Activated CD4-positive, alpha-beta T cell treated with anti-CD3 and anti-CD28 coated beads, Interleukin-2, amount 50 U/mL, for 1 hour (primary cell): Measurements from ENCODE around the gene RASAL3.

Source experiments
- DNase-seq: peaks from one replicate; pipeline ENCODE4 v3.0.0-alpha.2; 2020

RASAL3 gene

DNA sequence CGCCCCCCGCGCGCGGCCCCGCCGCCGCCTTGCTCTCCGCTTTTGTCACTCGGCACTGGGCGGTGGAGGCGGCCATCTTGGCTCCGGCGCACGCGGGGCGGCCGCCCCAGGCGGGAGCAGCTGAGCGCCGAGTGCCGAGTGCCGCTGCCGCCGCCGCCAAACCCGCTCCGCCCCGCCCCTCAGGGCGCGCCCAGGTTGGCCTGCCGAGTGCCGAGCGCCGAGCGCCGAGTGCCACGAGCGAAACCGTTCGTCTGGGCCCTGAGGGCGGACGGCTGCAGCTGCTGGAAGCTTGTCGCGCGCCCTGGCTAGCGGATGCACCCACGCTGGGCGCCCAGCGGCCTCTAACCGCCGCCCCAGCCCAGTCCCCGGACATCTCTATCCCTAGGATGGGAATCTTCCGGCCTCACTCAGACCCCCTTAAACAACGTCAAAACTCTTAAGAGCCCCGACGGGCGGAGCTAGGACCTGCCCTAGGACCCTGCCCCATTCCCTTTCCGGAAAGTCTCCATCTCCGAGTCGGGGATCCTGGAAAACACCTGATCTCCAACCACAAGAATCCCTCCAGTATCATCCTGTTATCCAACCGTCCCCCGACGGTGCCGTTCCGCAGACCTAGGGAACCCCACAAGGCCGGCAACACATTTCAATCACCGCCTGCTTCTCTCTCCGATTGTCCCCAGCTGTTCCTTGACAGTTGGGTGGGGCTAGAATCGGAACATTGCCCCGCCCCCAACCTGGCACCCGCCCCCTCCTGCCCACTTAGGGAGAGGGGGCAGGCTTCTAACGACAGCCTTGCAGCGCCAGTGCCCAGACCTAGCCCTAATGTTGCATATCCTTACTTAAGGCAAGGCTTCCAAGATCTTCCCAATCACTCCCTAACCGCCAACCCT is 31.5 kb downstream of the RASAL3 start:
- peak; percentile 92 for DNase-seq

DNA sequence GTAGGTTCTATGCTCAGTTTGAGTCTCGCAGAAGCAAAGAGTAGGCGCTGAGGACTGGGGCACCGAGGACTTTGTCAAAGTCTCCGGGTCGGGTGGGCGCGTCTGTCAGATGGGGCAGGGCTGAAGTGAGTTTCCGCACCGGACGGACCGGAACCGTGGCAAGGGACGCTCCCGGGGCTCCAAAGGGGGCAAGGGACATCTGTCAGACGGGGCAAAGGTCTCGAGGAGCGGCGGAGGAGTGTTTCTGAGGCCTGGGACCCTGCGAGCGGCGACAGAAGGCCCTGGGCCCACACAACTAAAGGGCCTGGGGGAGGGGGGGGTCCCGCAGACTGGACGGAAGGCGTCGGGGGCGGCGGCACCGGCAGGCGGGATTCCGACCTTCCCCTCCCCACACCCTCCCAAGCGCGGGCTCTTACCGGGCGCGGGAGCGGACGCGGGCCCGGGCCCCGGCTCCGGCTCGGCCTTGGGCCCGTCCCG is 32.3 kb downstream of the RASAL3 start:
- DNase-seq: no peak

GRCh38 chr19:15431396-15432017 is 32.8 kb downstream of the RASAL3 start:
- DNase-seq: no peak

DNA sequence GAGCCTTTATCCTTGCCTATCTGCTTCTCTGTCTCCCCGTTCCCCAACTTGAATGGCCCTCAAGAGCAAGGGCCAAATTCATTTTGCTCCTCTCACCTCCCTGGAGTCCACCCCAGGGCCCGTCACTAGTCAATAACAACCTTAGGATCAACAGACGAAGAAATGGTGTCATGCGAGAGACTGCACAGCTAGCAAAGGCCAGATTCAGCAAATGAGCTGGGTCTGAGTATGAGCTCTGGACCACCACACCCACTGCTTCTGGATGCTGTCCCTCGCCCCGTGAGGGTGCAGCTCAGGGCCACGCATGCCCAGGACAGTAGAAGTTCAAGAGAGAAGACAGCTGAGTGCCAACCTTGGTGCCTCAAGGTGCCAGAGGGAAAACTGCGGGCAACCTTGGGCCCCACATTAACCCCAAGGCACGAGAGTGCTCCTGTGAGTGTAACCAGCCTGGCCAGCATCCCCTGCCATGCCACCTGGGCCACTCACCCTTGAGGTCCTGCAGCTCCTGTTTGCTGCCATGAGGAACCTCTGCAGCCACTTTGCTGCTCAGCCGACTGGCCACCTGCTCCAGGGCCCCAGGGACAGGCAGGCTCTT is 33.7 kb downstream of the RASAL3 start:
- DNase-seq: no peak

DNA sequence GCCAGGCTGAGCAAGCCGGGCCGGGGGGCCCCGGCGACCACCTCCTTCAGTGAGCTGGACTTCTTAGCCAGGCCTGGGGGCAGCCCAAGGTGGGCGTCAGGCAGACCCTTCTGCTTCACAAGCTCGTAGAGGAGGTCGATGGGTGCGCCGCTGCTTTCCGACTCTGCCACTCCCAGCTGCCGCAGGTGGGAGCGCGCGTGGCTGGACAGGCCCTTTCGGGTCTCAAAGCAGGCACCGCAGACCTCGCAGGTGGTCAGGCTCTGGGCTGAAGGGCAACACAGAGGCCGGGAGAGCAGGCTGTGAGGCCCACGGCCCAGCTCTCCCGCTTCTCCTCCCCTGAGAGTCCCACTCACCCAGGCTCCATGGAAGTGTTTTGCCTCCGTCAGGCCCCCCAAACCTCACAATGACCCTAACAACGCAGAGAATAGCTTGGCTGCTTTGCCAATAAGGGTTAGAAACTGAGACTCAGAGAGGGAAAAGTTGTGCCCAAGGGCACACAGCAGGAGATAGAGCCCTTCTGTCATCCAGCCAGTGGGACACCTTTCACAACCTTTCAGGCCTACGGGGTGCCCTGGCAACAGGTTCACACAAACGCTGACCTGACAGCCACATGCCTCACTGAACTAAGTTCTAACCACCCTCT is 34.4 kb downstream of the RASAL3 start:
- DNase-seq: no peak

DNA sequence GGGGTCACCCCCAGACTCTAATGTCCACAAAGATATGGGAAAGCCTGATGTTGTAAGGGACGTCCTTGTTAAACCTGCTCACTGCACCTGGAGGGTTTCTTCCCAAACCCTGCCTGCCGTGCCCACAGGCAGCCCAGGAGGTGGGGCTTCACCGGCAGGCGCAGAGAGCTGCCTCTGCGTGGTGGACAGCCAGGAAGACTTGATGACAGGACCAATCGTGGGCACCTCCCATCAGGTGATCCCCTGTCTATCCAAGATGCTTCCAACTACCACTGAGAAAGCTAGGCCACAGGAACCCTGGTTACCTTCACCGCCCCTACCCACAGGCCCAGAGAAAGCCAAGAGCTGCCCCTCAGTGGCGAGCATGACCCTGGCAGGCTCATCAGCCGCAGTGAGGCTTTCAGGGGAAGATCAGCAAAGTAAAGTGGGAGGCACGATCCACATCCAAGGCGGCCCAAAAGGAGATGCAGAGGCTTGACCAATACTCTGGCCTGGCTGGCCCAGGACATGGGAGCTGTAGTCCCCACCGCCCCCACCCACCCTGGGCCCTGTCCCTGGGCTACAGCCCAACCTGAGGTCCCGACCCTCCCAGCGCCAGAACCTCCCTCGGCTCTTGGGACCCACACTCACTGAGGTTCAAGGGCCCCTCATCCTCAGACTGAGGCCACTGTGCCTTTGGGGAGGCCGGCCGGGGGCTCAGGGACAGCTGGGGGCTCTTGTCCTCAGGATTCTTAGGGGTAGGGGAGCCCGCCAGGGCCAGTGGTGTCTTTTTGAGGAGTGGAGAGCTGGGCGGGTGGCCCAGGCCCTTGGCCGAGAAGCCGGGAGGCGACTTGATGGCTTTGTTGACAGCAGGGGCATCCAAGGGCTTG is 35.2 kb downstream of the RASAL3 start:
- no peak for DNase-seq

GRCh38 chr19:15427991-15428471 is 36.3 kb downstream of the RASAL3 start:
- DNase-seq: no peak

DNA sequence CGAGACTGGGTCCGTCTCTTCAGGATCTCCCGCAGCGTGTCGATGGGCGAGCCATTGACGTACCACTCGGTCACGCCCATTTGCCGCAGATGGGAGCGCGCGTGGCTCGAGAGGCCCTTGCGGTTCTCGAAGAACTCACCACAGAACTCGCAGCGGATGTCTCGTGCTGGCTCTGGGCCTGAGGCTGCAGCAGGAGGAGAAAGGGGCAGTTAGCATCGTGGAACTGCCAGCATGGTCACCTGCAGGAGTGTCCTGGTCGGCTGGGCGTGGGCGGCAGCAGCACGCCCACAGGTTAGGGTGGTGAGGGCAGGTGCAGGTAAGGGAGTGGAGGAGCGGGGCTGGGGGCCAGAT is 37.0 kb downstream of the RASAL3 start:
- DNase-seq: no peak

DNA sequence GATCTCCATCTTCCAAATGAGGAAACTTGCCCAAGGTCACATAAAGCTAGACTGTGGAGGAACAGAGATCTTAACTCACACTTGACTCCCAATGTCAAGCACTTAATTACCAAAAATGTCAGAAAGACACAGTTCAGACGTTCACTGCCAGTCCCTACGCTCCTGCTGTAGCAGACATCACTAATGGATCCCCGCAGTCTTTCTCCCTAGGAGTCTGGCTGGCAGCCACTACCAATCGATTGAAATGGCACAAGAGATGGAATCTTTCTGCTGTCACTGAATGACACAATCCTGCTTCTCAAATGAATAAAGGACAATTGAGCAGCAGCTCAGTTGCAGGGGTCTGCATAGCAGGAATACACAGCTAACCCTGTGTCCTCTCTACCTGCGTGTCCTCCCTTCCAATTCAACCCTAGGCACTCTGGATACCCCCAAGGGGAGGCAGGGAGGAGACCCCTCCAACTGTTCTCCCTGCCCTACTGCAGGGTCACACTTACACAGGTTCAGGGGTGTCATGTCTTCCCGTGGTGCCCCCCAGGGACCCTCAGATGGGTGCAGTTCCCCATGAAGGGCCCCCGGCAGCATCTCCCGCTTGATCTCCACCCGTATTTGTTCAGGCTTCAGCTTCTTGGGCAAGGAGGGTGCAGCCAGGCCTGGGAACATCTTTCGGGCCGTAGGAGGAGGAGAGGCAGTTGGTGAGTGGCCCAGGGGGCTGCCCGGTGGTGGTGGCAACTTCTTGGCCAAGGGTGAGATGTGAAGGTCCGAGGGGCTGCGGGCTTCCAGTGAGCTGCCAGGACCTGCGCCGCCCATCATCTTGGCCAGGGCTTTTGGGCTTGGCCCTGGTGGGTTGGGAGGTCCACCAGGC is 37.6 kb downstream of the RASAL3 start:
- DNase-seq: no peak

DNA sequence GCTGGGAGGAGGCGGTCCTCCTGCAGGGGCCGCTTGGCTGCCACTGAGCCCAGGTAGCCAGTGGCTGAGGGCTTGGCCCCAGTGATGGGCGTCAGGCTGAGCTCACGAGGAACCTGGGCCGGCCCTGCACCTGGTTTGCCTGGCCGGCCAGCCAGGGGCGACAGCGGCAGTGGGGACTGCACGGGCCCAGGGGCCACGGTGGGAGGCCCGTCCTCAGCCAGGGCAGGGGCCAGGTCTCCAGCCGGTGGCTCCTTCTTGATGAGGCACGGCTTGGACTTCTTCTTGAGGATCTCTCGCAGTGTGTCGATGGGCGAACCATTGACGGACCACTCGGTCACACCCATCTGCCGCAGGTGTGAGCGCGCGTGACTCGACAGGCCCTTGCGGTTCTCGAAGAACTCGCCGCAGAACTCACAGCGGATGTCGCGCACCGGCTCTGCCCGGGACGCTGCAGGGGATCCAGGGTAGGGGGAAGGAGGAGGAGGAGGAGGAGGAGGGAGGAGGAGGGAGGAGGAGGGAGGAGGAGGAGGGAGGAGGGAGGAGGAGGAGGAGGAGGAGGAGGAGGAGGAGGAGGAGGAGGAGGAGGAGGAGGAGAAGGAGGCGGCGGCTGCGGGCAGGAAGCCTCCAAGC is 38.9 kb downstream of the RASAL3 start:
- no peak for DNase-seq

DNA sequence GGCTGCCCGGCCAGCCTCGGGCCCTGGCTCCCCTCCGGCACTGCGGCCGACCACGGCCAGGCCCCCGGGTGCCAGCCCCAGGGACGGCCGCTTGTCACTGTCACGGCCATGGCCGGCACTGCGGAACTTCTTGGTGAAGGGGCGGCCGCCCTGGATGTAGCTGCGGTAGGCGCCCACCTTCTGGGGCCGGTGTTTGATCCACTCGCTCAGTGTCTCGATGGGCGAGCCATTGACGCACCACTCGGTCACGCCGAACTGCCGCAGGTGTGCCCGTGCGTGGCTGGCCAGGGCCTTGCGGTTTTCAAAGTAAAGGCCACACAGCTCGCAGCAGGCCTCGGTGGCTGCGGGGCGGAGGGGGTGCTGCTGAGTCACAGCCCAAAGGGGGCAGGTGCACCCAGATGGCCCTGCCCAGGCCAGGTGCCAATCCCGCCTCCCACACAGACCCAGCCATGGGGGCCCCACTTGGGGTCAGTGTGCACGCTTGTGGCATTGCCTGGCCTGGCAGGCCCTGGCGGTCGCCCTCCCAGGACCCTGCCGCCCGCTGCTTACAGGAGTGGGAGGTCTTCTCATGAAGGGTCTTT is 39.6 kb downstream of the RASAL3 start:
- DNase-seq: no peak

DNA sequence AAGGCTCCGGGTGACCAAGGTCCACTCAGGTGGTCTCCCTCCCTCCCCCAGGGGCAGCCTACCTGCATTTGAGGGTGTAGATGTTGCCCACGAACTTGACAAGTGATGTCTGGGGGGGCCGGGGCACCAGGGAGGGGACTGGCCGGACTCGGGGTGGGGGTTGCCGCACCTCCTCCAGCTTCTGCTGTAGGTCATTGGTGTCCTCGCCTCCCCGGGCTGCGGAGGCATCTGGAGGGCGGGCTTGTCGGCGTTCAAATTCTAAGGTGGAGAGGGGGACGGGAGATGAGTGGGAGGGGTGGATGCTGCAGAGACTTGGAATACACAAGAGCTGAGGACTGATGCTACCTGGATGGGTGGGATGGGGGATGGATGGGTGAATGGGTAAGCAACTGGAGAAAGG is 40.2 kb downstream of the RASAL3 start:
- no peak for DNase-seq

DNA sequence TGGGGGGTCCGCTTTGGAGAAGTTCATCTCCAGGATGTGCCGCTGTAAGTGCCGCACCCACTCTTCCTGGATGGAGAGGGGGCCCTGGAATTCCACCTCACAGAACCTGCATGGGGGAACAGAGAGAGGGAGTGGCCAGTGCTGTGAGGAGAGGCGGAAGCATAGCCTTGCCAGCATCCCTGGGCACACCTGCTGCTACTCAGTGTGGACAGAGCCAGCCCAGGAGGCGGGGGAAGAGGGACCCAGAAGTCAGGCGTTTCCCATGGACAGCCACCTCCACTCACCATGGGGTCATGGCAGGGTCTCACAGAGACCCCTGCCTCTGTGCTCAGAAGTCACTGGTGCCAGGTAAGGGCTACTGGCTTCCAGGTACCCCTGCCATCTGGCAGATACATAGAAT is 41.2 kb downstream of the RASAL3 start:
- DNase-seq: no peak

DNA sequence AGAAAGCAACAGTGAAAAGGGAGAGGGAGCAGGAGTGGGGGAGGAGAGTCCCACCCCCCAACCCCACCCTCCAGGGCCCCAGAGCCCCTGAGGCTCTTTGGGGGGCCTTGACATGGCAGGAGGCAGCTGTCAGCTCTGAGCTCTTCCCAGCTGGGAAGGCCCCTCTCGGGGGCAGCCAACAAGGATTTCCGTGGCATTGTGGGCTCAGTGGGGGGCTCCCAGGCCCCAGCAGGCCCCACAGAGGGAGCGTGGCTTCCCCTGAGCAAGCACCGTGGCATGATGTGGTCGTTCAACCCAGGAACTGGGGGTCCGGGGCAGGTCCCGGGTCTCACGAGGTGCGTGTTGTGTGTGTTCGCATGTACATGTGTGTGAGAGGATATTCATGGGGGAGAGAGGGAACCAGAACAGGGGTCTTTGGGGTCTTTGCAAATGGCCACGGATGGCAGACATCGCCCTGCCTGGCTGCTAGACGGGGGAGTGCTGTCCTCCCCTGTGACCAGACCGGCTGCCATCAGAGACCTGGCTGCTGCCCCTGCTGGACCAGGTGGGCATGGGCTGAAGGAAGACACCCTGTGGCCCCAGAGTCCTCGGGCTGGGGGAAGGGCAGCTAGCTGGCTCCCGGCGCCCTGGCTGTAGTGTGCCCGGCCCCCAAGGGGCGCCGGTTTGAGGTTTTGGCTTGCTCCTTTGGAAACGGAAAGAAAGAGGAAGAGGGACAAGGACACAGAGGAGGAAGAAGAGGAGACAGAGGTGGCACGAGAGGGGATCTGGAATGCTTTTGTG is 41.9 kb downstream of the RASAL3 start:
- no peak for DNase-seq

GRCh38 chr19:15421721-15422260 is 42.6 kb downstream of the RASAL3 start:
- DNase-seq: no peak

- no peak for DNase-seq
Measured at GRCh38 chr19:15421136-15421695, 43.1 kb downstream of the RASAL3 start.

- no peak for DNase-seq
Measured at GRCh38 chr19:15419413-15420025, 44.8 kb downstream of the RASAL3 start.
